Sigmoid colon (tissue), 7 donors: ENCODE measurements around the gene EEF1A2. TPM values are rescaled to one million over a fixed set of nuclear protein-coding genes. Genes with fewer than 3 reads are reported as not detected.
"Not testable (repeated sequence)": the region's sequence is repeated elsewhere in the genome, so short reads cannot be mapped to it uniquely, and the experiment has no call there.

Source experiments
- DNase-seq: peaks from one replicate; pipeline ENCODE4 v3.0.0-alpha.2; 2019
- H3K27ac ChIP-seq, 4 donors: fragments of 200-600 bp; sonication (generic); one replicate each; pipeline ENCODE4 v1.5.1; 2016 to 2019; ENCODE audit warnings: mild to moderate bottlenecking in 1 of 4
- H3K27me3 ChIP-seq, 3 donors: fragments of 200-600 bp; sonication (generic); one replicate each; pipeline ENCODE4 v1.5.1; 2019; ENCODE audit warnings: mild to moderate bottlenecking in 1 of 3
- H3K36me3 ChIP-seq, 4 donors: fragments of 200-600 bp; sonication (generic); one replicate each; pipeline ENCODE4 v1.5.1; 2016 to 2019
- H3K4me1 ChIP-seq, 4 donors: fragments of 200-600 bp; sonication (generic); one replicate each; pipeline ENCODE4 v1.5.1; 2017 to 2019
- H3K4me3 ChIP-seq, 4 donors: fragments of 200-600 bp; sonication (generic); one replicate each; pipeline ENCODE4 v1.5.1; 2017 to 2019; ENCODE audit warnings: mild to moderate bottlenecking in 2 of 4, moderate library complexity in 1 of 4
- H3K9me3 ChIP-seq, 4 donors: fragments of 200-600 bp in 3 of 4; sonication (generic) in 3 of 4; one replicate each; pipeline versions ENCODE4 v1.5.1 to v1.6.1; 2013 to 2019
- EP300 ChIP-seq, 4 donors: sonication (generic); formaldehyde crosslinking; IDR thresholded peaks; one replicate each; pipeline ENCODE4 v1.6.1; 2017; ENCODE audit warnings: antibody characterized with exemption in 4 of 4
- POLR2A ChIP-seq, 2 donors: fragments of 450-650 bp; IDR thresholded peaks; one replicate each; pipeline ENCODE4 v1.6.1; 2016; ENCODE audit warnings: antibody characterized with exemption in 2 of 2, mild to moderate bottlenecking in 2 of 2, moderate library complexity in 2 of 2
- POLR2AphosphoS5 ChIP-seq, 4 donors: sonication (generic); formaldehyde crosslinking; IDR thresholded peaks; one replicate each; pipeline ENCODE4 v1.6.1; 2017; ENCODE audit warnings: antibody characterized with exemption in 4 of 4
- WGBS, 2 donors: extraction: QIAGEN DNeasy Blood & Tissue Kit; methylation state at CpG; one replicate each; pipeline ENCODE4 v1.1.7; 2013; 5-methylcytosine and 5-hydroxymethylcytosine counted together
- intact Hi-C: fragments of 100-400 bp; cut with DNase I; formaldehyde crosslinking; loops from one replicate; pipeline ENCODE4 v1.15.1; 2023
- polyA plus RNA-seq, 3 donors: library from polyadenylated mRNA; stranded (reverse); fragments of 200-250 nt; gene quantifications; one replicate each; pipeline ENCODE4 v1.2.3, GENCODE V29; 2013
- total RNA-seq, 4 donors: library from RNA; depleted of rRNA; stranded (reverse); fragments of >200 nt; gene quantifications; one replicate each; pipeline ENCODE4 v1.1.0, GENCODE V29; 2016
- TF ChIP-seq, protein P1 (sequence below), 4 experiments: fragments of 450-650 bp in 3 of 4; fragments of 200-600 bp in 1 of 4; IDR thresholded peaks; one replicate each; pipeline ENCODE4 v1.5.1; 2016 to 2019; ENCODE audit warnings: antibody characterized with exemption in 4 of 4, mild to moderate bottlenecking in 3 of 4, moderate library complexity in 2 of 4
- donor health status: healthy with polysubstance abuse.
- donor health status: Bipolar disorder and iron deficiency.
- donor health status: healthy.

EEF1A2 gene
- total and polyA plus RNA-seq, 7 donors: 2.8 to 14.3 (median 7.8) TPM

DNA sequence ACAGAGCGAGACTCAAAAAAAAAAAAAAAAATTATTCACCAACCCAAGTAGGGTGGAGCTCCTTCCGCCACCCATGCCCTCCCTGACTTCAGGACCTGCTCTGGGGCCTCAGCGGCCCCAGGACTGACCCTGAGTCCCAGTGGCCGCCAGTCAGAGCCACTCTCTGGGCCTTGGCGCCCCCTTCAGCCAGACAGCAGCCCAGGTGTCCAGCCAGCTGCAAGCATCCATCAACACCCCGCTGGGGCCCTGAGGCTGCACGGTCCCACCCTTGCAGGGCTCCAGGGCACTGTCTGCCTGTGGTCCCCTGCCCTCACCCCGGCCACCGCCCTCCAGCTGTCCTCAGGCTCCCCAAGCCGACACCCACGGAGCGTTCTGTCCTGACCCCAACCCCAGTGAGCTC lies 15.0 kb downstream of the EEF1A2 start:
- H3K27me3 ChIP-seq: peaks cover 15 to 96% (median 52%) of the 10 kb centered on the region in 3 donors
- no peak for TF ChIP-seq POLR2A (IDR thresholded peaks at IDR 0.05)
- no peak for TF ChIP-seq POLR2AphosphoS5 (IDR thresholded peaks at IDR 0.05)
- TF ChIP-seq EP300 (IDR thresholded peaks at IDR 0.05): no peak
- TF ChIP-seq, protein P1, sequence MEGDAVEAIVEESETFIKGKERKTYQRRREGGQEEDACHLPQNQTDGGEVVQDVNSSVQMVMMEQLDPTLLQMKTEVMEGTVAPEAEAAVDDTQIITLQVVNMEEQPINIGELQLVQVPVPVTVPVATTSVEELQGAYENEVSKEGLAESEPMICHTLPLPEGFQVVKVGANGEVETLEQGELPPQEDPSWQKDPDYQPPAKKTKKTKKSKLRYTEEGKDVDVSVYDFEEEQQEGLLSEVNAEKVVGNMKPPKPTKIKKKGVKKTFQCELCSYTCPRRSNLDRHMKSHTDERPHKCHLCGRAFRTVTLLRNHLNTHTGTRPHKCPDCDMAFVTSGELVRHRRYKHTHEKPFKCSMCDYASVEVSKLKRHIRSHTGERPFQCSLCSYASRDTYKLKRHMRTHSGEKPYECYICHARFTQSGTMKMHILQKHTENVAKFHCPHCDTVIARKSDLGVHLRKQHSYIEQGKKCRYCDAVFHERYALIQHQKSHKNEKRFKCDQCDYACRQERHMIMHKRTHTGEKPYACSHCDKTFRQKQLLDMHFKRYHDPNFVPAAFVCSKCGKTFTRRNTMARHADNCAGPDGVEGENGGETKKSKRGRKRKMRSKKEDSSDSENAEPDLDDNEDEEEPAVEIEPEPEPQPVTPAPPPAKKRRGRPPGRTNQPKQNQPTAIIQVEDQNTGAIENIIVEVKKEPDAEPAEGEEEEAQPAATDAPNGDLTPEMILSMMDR (IDR thresholded peaks at IDR 0.05): no peak
- no peak overlapping the region for H3K27ac ChIP-seq
- intact Hi-C loops: no loop called here
- no peak for DNase-seq
- H3K9me3 ChIP-seq: peaks cover 0 to 6% (median 2%) of the 10 kb centered on the region in 4 donors
- no peaks in the 10 kb centered on the region for H3K36me3 ChIP-seq
- no peak overlapping the region for H3K4me3 ChIP-seq
- 53 to 65% methylated on average over 12 of the region's 12 CpGs for WGBS, 2 donors
- H3K4me1 ChIP-seq: peaks cover 0 to 5% (median 0%) of the 10 kb centered on the region in 4 donors

- no peaks in the 10 kb centered on the region for H3K4me1 ChIP-seq
- H3K4me3 ChIP-seq: no peak overlapping the region
- no peak for DNase-seq
- 30 to 57% methylated on average over 11 of the region's 11 CpGs for WGBS, 2 donors
- no peak overlapping the region for H3K27ac ChIP-seq
- H3K9me3 ChIP-seq: peaks cover 0 to 6% (median 2%) of the 10 kb centered on the region in 4 donors
- TF ChIP-seq EP300 (IDR thresholded peaks at IDR 0.05) (no peak), POLR2AphosphoS5 (IDR thresholded peaks at IDR 0.05) (no peak)
- TF ChIP-seq, protein P1 (IDR thresholded peaks at IDR 0.05): no peak
- peaks cover 10 to 98% (median 46%) of the 10 kb centered on the region in 3 donors for H3K27me3 ChIP-seq
- H3K36me3 ChIP-seq: no peaks in the 10 kb centered on the region
- intact Hi-C loops: no loop called here
Observed at GRCh38 chr20:63482021-63482587, 16.8 kb downstream of the EEF1A2 start.

- intact Hi-C loops: no loop called here
- Histone ChIP-seq H3K36me3 (no peaks in the 10 kb centered on the region), H3K9me3 (peaks cover 0 to 5% (median 1%) of the 10 kb centered on the region in 4 donors), H3K27me3 (peaks cover 10 to 99% (median 52%) of the 10 kb centered on the region in 3 donors), H3K4me3 (no peak overlapping the region), H3K4me1 (no peaks in the 10 kb centered on the region), H3K27ac (no peak overlapping the region)
- WGBS, 2 donors: 41 to 70% methylated on average over 12 of the region's 12 CpGs
- DNase-seq: no peak
- no peak for TF ChIP-seq POLR2AphosphoS5 (IDR thresholded peaks at IDR 0.05)
- no peak for TF ChIP-seq EP300 (IDR thresholded peaks at IDR 0.05)
- TF ChIP-seq, protein P1 (IDR thresholded peaks at IDR 0.05): no peak
- no peak for TF ChIP-seq POLR2A (IDR thresholded peaks at IDR 0.05)
Observed at GRCh38 chr20:63481503-63481902, 17.4 kb downstream of the EEF1A2 start.

GRCh38 chr20:63479695-63480419 lies 19.0 kb downstream of the EEF1A2 start:
- intact Hi-C loops, H3K27ac ChIP-seq, H3K4me1 ChIP-seq, DNase-seq, H3K36me3 ChIP-seq, H3K9me3 ChIP-seq, H3K4me3 ChIP-seq: not testable (repeated sequence)
- 15 to 54% methylated on average over 32 of the region's 32 CpGs for WGBS, 2 donors
- peaks cover 10 to 99% (median 51%) of the 10 kb centered on the region in 3 donors for H3K27me3 ChIP-seq

- peaks cover 14 to 99% (median 63%) of the 10 kb centered on the region in 3 donors for H3K27me3 ChIP-seq
- H3K4me3 ChIP-seq: no peak overlapping the region
- intact Hi-C loops: no loop called here
- DNase-seq: no peak
- WGBS, 2 donors: 85 to 86% methylated on average over 34 of the region's 34 CpGs
- H3K36me3 ChIP-seq: no peaks in the 10 kb centered on the region
- H3K4me1 ChIP-seq: no peaks in the 10 kb centered on the region
- no peaks in the 10 kb centered on the region for H3K9me3 ChIP-seq
- no peak overlapping the region for H3K27ac ChIP-seq
- TF ChIP-seq POLR2A (IDR thresholded peaks at IDR 0.05) (no peak), EP300 (IDR thresholded peaks at IDR 0.05) (no peak), POLR2AphosphoS5 (IDR thresholded peaks at IDR 0.05) (no peak)
- TF ChIP-seq, protein P1 (IDR thresholded peaks at IDR 0.05): no peak
Observed at GRCh38 chr20:63478346-63479302, 20.3 kb downstream of the EEF1A2 start.
